ENCODE results near the gene ZNF653.
A peak's percentile ranks its signal among the peaks of the same experiment; 100 is the strongest.

The ZNF653 gene, protein sequence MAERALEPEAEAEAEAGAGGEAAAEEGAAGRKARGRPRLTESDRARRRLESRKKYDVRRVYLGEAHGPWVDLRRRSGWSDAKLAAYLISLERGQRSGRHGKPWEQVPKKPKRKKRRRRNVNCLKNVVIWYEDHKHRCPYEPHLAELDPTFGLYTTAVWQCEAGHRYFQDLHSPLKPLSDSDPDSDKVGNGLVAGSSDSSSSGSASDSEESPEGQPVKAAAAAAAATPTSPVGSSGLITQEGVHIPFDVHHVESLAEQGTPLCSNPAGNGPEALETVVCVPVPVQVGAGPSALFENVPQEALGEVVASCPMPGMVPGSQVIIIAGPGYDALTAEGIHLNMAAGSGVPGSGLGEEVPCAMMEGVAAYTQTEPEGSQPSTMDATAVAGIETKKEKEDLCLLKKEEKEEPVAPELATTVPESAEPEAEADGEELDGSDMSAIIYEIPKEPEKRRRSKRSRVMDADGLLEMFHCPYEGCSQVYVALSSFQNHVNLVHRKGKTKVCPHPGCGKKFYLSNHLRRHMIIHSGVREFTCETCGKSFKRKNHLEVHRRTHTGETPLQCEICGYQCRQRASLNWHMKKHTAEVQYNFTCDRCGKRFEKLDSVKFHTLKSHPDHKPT

DNA sequence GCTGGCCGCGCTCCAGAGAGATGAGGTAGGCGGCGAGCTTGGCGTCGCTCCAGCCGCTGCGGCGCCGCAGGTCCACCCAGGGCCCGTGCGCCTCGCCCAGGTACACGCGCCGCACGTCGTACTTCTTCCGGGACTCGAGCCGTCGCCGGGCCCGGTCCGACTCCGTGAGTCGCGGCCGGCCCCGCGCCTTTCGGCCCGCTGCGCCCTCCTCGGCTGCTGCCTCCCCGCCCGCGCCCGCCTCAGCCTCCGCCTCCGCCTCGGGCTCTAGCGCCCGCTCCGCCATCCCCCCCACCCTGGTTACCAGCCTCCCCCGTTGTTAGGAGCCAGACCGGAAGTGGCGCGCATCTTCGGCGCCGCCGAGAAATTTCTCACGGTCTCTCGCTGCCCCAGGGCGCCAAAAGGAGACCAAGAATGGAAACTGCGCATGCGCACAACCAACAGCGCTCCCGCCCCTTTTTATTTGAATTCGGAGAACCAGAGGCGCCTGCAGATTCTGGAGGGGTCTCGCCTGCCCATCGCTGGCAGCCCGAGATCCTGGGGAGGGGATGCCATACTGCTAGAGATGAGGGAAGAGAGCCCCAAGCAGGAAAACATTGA, at the start of gene ZNF653:
ZNF653 (minus strand) TSS at position 336 of the 597 bp plus-strand sequence; CDS start at position 283, 53 bp downstream.
- H3K9me3 Mint-ChIP-seq (ENCODE audit: low read depth), result no peaks in the 10 kb centered on the region
- no peaks in the 10 kb centered on the region for H3K27me3 Mint-ChIP-seq
- H3K4me3 Mint-ChIP-seq, result peak within 1 kb of the TSS; percentile 90
- no peaks in the 10 kb centered on the region for H3K36me3 Mint-ChIP-seq
- H3K4me1 Mint-ChIP-seq (ENCODE audit: low read depth), result peaks cover 16% of the 10 kb centered on the region
- H3K27ac Mint-ChIP-seq, result peak within 1 kb of the TSS; percentile 93

DNA sequence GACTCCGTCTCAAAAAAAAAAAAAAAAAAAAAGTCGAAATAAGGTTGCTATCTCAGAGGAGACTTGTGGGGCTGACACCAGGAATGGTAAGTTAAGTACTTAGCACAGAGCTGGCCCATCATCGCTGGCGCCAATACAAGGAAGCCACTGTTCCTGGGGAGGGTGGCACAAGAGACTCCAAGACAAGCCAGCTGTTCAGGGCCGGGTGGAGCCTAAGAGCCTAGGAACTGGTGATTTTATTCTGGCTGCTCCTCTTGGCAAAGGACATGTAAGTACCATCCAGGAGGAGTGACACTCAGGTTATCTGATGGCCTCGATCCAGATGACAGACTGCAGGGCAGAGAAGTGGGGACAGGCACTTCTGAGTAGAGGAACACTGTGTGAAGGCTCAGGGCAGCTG, 49.6 kb upstream of the ZNF653 start:
- H3K4me1 Mint-ChIP-seq (ENCODE audit: low read depth), result peaks cover 32% of the 10 kb centered on the region
- H3K27me3 Mint-ChIP-seq, result no peaks in the 10 kb centered on the region
- H3K36me3 Mint-ChIP-seq, result peaks cover 2% of the 10 kb centered on the region
- peak overlapping the region; percentile 68 for H3K27ac Mint-ChIP-seq
- no peak overlapping the region for H3K4me3 Mint-ChIP-seq
- no peaks in the 10 kb centered on the region for H3K9me3 Mint-ChIP-seq (ENCODE audit: low read depth)

DNA sequence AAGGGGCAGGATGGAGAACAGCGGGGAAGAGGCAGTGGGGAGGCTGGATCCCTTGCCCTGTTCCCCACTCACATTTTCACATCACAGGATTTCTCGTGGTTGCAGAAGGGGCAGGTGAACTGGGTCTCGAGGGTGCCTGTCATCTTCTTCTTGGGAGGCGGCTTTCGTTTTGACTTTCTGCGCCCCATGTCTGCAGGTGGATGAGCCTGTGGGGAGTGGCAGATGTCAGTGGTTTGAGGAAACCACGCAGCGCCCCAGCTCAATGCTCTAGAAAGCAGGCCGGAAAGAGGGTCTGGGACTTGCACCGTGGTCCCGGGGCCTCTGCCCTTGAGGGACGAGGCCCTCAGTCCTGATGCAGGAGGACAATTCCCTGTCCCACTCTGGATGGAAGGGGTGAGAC, 48.5 kb upstream of the ZNF653 start:
- Mint-ChIP-seq H3K9me3 (ENCODE audit: low read depth) (no peaks in the 10 kb centered on the region), H3K4me1 (ENCODE audit: low read depth) (peaks cover 28% of the 10 kb centered on the region), H3K4me3 (peak overlapping the region; percentile 23), H3K36me3 (peaks cover 2% of the 10 kb centered on the region), H3K27ac (no peak overlapping the region), H3K27me3 (no peaks in the 10 kb centered on the region)

DNA sequence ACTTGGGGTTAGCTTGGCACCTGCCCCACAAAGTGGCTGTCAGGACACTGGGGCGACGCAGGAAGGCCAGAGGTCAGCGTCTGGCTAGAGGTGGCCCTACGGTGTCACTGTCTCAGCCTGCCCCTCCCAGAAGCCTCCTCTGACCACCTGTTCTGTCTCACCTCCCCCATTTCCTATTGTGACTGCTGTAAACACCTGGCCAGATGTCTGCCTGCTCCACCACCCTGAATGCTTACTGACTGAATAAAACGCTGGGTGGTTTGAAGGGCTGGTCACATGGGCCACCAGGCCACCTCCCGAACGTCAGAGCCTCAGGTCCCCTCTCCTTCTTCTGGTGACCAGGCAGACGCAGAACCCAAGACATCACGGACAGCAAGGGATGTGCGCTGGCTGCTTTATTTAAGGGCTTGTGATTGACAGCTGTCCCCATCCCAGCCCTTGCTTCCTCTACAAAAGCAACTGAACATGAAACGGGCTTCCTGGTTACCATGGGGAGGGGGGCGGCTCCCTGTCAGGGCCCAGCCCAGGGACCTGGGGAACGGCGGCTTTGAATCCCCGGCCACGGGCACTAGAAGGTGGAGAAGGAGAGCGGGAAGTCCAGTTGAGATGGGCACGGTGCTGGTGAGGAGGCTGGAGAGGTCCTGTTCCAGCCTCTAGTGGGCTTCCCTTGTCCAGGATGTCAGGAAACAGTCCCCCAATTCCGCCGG, 47.2 kb upstream of the ZNF653 start:
- Mint-ChIP-seq H3K9me3 (ENCODE audit: low read depth) (no peaks in the 10 kb centered on the region), H3K4me1 (ENCODE audit: low read depth) (peaks cover 21% of the 10 kb centered on the region), H3K4me3 (no peak overlapping the region), H3K36me3 (peaks cover 2% of the 10 kb centered on the region), H3K27ac (no peak overlapping the region), H3K27me3 (no peaks in the 10 kb centered on the region)

DNA sequence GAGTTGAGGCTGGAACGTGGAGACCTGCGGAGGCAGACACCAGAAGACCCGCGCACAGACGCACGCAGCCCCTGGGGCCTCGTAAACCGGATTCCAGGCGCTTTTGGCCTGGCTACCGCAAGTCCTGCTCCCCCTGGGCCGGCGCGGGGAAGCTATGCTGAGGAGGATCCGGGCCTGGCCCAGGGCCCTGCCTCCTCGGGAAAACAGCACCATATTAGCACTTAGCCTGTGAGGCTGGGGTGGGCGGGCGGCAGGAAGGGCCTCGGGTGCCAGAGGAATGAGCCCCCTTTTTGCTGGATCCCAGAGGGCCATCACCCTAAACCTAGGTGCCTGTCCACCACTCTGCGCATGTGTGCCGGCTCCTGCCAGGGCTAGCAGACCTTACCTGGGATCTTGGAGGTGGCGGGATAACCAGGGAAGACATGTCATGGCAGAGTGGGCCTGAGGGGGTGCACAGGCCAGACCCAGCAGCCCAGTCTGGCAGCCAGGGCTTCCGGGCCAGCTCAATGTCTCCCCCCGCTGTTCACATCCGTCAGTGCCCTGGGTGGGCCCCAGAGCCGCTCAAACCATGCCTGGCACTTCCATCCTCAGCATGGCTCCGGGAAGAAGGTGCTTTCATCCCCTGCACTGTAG, 46.1 kb upstream of the ZNF653 start:
- Mint-ChIP-seq H3K4me1 (ENCODE audit: low read depth) (peaks cover 14% of the 10 kb centered on the region), H3K4me3 (no peak overlapping the region), H3K9me3 (ENCODE audit: low read depth) (no peaks in the 10 kb centered on the region), H3K36me3 (peaks cover 2% of the 10 kb centered on the region), H3K27ac (no peak overlapping the region), H3K27me3 (no peaks in the 10 kb centered on the region)

DNA sequence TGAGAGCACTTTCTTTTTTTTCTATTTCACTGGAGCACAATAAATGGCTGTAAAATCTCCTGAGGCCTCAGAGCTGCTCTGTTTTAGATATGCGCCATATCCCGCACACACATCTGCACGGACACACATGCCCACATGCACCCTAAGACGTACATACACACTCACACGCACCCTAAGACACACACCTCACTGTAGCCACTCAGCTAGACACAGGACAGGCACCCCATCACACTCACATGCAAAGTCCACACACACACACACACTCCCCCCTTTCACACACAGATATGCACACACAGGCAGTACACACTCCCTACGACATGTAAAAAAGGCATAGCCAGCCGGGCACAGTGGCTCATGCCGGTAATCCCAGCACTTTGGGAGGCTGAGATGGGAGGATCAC, 44.6 kb upstream of the ZNF653 start:
- H3K27ac Mint-ChIP-seq, result no peak overlapping the region
- H3K36me3 Mint-ChIP-seq, result no peaks in the 10 kb centered on the region
- H3K27me3 Mint-ChIP-seq, result no peaks in the 10 kb centered on the region
- peaks cover 5% of the 10 kb centered on the region for H3K4me1 Mint-ChIP-seq (ENCODE audit: low read depth)
- no peak overlapping the region for H3K4me3 Mint-ChIP-seq
- H3K9me3 Mint-ChIP-seq (ENCODE audit: low read depth), result no peaks in the 10 kb centered on the region

DNA sequence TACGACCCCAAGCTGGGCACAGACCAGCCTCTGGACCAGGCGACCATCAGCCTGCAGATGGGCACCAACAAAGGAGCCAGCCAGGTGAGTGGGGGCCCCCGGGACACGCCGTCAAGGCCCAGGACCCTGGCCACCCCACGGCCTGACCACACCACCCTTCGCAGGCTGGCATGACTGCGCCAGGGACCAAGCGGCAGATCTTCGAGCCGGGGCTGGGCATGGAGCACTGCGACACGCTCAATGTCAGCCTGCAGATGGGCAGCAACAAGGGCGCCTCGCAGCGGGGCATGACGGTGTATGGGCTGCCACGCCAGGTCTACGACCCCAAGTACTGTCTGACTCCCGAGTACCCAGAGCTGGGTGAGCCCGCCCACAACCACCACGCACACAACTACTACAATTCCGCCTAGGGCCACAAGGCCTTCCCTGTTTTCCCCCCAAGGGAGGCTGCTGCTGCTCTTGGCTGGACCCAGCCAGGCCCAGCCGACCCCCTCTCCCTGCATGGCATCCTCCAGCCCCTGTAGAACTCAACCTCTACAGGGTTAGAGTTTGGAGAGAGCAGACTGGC, 43.8 kb upstream of the ZNF653 start:
- peaks cover 2% of the 10 kb centered on the region for H3K27me3 Mint-ChIP-seq
- H3K4me1 Mint-ChIP-seq (ENCODE audit: low read depth), result peaks cover 2% of the 10 kb centered on the region
- H3K36me3 Mint-ChIP-seq, result no peaks in the 10 kb centered on the region
- H3K27ac Mint-ChIP-seq, result no peak overlapping the region
- no peak overlapping the region for H3K4me3 Mint-ChIP-seq
- no peaks in the 10 kb centered on the region for H3K9me3 Mint-ChIP-seq (ENCODE audit: low read depth)

DNA sequence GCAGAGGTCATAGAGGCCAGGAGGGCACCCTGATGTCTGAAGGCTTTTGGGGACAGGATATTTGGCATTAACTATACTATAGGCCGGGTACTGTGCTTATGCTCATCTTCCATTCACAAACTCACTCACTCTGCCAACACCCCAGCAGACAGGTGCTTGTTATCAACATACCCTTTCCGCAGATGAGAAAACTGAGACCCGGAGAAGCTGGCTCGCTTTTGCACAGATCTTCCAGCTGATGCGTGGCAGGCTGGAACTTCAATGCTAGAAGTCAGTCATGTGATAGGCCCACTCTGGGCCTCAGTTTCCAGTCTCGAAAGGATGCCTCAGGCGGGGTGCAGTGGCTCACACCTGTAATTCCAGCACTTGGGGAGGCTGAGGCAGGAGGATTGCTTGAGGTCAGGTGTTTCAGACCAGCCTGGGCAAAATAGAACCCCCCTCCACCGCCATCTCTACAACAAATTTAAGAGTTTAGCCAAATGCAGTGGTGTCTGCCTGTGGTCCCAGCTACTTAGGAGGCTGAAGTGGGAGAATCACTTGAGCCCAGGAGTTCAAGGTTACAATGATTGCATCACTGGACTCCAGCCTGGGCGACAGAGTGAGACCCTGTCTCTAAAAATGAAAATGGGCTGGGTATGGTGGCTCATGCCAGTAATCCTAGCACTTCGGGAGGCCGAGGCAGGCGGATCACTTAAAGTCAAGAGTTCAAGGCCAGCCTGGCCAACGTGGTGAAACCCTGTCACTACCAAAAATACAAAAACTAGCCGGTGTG, 42.5 kb upstream of the ZNF653 start:
- H3K27ac Mint-ChIP-seq, result no peak overlapping the region
- no peaks in the 10 kb centered on the region for H3K9me3 Mint-ChIP-seq (ENCODE audit: low read depth)
- H3K27me3 Mint-ChIP-seq, result peaks cover 6% of the 10 kb centered on the region
- H3K4me3 Mint-ChIP-seq, result no peak overlapping the region
- H3K36me3 Mint-ChIP-seq, result no peaks in the 10 kb centered on the region
- H3K4me1 Mint-ChIP-seq (ENCODE audit: low read depth), result no peaks in the 10 kb centered on the region

DNA sequence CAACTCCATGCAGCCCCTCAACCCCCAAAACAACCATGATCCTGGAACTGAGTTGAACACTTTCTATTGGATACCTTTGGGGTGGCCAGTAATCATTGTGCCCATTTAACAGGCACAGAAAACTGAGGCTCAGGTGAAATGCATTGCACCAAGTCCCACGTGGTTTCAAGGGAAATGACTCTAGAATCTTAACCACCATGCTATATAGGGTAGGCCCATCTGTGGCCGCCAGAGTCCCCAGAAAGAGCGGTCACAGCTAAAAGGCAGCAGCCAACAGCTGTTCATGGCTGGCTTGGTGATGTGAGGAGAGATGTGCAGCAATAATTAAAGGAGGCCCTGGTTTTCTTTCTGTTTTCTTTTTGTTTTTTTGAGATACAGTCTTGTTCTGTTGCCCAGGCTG, 35.6 kb upstream of the ZNF653 start:
- Mint-ChIP-seq H3K4me3 (no peak overlapping the region), H3K27me3 (peaks cover 15% of the 10 kb centered on the region), H3K4me1 (ENCODE audit: low read depth) (peaks cover 3% of the 10 kb centered on the region), H3K36me3 (no peaks in the 10 kb centered on the region), H3K9me3 (ENCODE audit: low read depth) (no peaks in the 10 kb centered on the region), H3K27ac (no peak overlapping the region)

DNA sequence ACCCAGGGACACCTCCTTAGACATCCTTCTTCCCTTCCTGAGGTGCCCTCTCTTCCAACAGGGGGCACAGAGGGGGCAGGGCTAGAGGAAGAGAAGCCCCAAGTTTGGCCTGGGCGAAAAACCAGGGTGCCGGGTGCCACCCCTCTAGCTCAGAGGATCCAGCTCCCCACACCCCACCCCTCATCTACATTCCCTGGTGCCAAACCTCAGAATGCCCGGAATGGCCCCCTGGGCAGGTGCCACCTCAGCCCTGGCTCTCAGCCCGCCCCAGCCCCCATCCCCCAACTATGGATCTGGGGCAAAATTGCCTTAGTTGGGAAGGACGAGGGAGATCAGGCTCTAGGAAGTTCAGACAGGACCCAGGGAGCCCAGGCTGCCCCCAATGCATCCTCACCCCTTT, 35.0 kb upstream of the ZNF653 start:
- H3K27ac Mint-ChIP-seq, result no peak overlapping the region
- H3K9me3 Mint-ChIP-seq (ENCODE audit: low read depth), result no peaks in the 10 kb centered on the region
- peaks cover 4% of the 10 kb centered on the region for H3K4me1 Mint-ChIP-seq (ENCODE audit: low read depth)
- H3K4me3 Mint-ChIP-seq, result no peak overlapping the region
- H3K36me3 Mint-ChIP-seq, result no peaks in the 10 kb centered on the region
- H3K27me3 Mint-ChIP-seq, result peaks cover 15% of the 10 kb centered on the region

DNA sequence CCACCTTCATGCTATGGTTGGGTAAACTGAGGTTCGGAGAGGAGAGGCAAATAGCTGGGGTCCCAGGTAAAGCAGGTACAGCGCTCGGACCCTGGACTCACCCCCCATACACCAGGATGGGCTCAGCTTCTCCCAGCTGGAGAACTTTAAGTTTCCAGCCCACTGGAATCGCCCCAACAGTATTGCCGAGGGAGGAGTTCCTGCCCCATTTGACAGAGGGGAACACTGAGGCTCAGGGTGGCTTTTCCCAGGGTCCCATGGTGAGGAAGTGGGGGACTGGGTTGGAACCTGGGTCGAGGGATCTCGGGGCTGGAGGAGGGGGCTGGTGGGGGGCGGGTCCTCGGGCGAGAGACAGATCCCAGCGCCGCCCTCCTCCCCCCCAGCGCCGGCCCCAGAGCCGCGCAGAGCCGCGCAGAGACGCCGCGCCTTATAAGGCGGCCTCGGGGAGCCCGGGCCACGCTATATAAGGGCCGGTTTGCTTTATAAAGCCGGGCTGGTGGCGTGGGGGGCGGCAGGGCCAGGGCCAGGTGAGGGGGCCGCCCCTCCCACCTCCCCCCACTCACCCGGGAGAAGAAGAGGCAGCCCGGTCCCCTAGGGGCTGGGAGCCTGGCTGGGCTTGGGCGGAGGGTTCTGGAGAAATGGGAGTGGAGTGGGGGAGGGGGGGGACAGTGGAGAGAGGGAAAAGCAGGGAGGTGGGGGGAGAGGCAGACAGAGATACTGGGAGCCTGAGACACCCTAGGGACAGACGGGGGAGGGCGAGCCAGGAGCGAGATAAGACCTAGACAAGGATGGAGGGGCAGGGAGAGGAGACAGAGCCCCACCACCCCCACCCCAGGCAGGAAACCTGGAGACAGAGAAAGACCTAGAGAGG, 34.1 kb upstream of the ZNF653 start:
- peaks cover 10% of the 10 kb centered on the region for H3K4me1 Mint-ChIP-seq (ENCODE audit: low read depth)
- no peaks in the 10 kb centered on the region for H3K9me3 Mint-ChIP-seq (ENCODE audit: low read depth)
- no peak overlapping the region for H3K27ac Mint-ChIP-seq
- H3K36me3 Mint-ChIP-seq, result no peaks in the 10 kb centered on the region
- H3K4me3 Mint-ChIP-seq, result no peak overlapping the region
- H3K27me3 Mint-ChIP-seq, result peaks cover 13% of the 10 kb centered on the region

DNA sequence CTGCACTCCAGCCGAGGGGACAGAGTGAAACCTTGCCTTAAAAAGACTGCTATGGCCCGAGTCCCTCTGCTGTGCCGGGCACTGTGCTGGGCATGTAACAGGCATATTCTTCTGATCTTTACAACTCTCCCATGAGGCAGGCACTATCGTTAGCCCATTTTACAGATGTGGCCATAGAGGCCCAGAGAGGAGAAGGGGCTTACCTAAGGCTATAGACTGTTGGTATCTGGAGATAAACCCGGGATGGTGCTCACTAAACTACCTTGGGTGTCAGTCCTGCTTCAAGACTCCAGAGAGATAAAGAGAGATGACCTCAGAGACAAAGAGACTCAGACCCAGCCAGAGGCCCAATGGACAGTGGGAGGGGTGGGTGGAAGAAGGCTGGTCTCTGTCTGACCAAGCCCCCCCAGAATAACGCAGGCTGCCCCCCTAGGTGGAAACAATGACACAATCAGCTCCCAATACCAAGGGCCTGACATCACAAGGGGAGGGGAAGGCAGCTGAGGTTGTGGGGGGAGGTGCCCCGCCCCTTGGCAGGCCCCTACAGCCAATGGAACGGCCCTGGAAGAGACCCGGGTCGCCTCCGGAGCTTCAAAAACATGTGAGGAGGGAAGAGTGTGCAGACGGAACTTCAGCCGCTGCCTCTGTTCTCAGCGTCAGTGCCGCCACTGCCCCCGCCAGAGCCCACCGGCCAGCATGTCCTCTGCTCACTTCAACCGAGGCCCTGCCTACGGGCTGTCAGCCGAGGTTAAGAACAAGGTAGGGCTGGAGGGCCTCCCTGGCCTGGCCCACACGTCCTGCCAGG, 32.8 kb upstream of the ZNF653 start, which contains the start of gene CNN1:
CNN1 (plus strand) TSS at position 620 of the 805 bp plus-strand sequence; CDS start at position 697, 77 bp downstream.
- Mint-ChIP-seq H3K36me3 (no peaks in the 10 kb centered on the region), H3K4me3 (no peak within 1 kb of the TSS), H3K4me1 (ENCODE audit: low read depth) (peaks cover 14% of the 10 kb centered on the region), H3K27me3 (peaks cover 8% of the 10 kb centered on the region), H3K9me3 (ENCODE audit: low read depth) (no peaks in the 10 kb centered on the region), H3K27ac (peak within 1 kb of the TSS; percentile 54)

All from activated naive CD8-positive, alpha-beta T cell (primary cell).